GM12873 (cell line): ENCODE results near the gene PANK3.

ENCODE experiments used
- TF ChIP-seq, protein P1 (sequence below): IDR thresholded peaks from 2 replicates; pipeline ENCODE4 v1.5.1; 2012; ENCODE audit warnings: low read depth, mild to moderate bottlenecking, moderate library complexity, low read length, control low read depth; ENCODE audit not compliant: insufficient read depth; ENCODE audit errors: missing control alignments

The PANK3 gene

DNA sequence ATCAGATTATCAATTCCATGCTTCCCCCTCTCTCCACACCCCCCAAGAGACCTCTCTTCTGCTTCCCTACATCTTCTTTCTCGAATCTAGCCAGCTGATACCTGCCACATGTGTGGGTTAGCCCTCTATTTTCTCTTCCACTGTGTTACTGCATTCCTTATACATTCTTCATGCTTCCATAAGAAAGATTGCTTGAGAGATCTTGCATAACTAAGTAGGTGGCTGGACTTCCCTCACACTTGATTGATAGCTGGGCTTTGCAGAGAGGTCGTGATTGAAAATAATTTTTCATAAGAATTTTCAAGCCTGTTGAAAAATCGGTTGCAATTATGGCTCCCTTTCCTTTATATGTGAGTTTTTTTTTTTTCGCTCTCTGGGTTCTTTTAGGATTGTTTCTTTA is 33.0 kb upstream of the PANK3 start:
- TF ChIP-seq, protein P1, sequence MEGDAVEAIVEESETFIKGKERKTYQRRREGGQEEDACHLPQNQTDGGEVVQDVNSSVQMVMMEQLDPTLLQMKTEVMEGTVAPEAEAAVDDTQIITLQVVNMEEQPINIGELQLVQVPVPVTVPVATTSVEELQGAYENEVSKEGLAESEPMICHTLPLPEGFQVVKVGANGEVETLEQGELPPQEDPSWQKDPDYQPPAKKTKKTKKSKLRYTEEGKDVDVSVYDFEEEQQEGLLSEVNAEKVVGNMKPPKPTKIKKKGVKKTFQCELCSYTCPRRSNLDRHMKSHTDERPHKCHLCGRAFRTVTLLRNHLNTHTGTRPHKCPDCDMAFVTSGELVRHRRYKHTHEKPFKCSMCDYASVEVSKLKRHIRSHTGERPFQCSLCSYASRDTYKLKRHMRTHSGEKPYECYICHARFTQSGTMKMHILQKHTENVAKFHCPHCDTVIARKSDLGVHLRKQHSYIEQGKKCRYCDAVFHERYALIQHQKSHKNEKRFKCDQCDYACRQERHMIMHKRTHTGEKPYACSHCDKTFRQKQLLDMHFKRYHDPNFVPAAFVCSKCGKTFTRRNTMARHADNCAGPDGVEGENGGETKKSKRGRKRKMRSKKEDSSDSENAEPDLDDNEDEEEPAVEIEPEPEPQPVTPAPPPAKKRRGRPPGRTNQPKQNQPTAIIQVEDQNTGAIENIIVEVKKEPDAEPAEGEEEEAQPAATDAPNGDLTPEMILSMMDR = no peak

DNA sequence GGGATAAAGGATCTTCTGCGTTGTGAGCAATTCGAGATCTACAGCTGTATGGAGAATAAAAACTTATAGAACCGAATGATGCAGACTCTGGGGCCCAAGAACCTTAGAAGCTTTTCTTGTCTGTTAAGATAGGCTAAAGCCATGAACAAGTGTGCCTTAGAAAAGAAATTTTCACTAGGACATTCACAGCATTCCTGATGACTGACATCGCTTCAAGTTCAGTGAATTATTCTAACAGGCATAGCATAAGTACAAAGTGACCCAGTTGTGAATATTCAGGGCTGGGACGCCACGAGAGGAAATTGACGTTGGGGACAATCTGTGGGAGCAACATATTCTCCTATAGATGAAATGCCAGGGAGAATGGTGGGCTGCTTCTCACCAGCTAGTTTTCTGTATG is 32.0 kb upstream of the PANK3 start:
- TF ChIP-seq, protein P1 = no peak

DNA sequence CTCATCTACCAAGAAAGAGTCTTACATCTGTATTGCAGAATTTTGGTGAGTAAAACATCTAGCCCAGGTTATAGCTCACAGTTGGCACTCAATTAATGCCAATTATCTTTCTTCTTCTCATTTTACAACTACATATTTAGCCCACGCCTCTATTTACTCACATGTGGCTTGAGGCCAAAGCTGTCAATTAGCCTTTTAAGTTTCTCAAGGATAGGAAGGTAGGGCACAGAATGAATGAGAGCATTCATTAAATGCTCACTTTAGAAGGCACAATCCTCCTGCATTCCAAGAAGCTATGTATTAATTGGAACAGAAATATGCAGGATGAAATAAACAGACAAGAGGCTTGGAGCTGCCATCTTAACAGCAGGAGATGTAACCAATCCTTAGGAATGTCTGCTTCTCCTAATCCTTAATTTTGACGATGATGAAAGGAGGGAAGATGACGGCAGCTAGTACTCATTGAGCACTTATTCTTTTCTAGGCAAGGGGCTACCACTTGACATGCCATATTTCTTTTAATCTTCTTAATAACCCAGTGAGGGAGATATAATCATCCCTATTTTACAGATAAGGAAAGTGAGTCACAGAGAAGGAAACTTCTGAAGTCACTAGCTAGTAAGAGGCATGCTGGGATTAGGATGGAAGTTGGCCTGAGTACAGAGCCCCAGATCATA is 30.8 kb upstream of the PANK3 start:
- TF ChIP-seq, protein P1 = no peak

GRCh38 chr5:168608821-168609220 is 29.7 kb upstream of the PANK3 start:
- TF ChIP-seq, protein P1 = no peak

- TF ChIP-seq, protein P1 = no peak
Measured at GRCh38 chr5:168608386-168608785, 29.2 kb upstream of the PANK3 start.

- TF ChIP-seq, protein P1 = no peak
Measured at GRCh38 chr5:168607946-168608345, 28.8 kb upstream of the PANK3 start.

- TF ChIP-seq, protein P1 = no peak
Measured at GRCh38 chr5:168606562-168606961, 27.4 kb upstream of the PANK3 start.
